SK-N-SH treated with all-trans-retinoic acid at 6 μM for 48 hours (cell line): ENCODE results near the gene CCN5.

Experiments
- ATAC-seq: fragments of 200-7000 bp; cut with Tn5 transposase; 3 replicates; pipeline ENCODE4 v1.9.1; 2020; ENCODE audit warnings: mild to moderate bottlenecking, moderate library complexity
- ARNTL ChIP-seq: fragments of 450-650 bp; formaldehyde crosslinking; IDR thresholded peaks from 2 replicates; pipeline ENCODE4 v1.5.0; 2020; ENCODE audit warnings: low read depth, mild to moderate bottlenecking, moderate library complexity, borderline replicate concordance
- BACH2 ChIP-seq: fragments of 250-450 bp; sonication (Bioruptor Pico); IDR thresholded peaks from 2 replicates; pipeline ENCODE4 v1.9.0; 2021; ENCODE audit warnings: mild to moderate bottlenecking, borderline replicate concordance
- CSDC2 ChIP-seq: fragments of 250-450 bp; sonication (Bioruptor Pico); IDR thresholded peaks from 2 replicates; pipeline ENCODE4 v1.5.0; 2020; ENCODE audit warnings: mild to moderate bottlenecking, moderate library complexity
- ESRRG ChIP-seq: fragments of 250-450 bp; sonication (Bioruptor Pico); IDR thresholded peaks from 2 replicates; pipeline ENCODE4 v1.6.1; 2021; ENCODE audit warnings: mild to moderate bottlenecking
- GLIS3 ChIP-seq: fragments of 250-450 bp; sonication (Bioruptor Pico); IDR thresholded peaks from 2 replicates; pipeline ENCODE4 v1.5.0; 2020; ENCODE audit warnings: mild to moderate bottlenecking, moderate library complexity
- ISL1 ChIP-seq: fragments of 250-450 bp; sonication (Bioruptor Pico); IDR thresholded peaks from 2 replicates; pipeline ENCODE4 v2.1.2; 2022; ENCODE audit warnings: mild to moderate bottlenecking, moderate library complexity
- OSR1 ChIP-seq: fragments of 250-450 bp; sonication (Bioruptor Pico); IDR thresholded peaks from 2 replicates; pipeline ENCODE4 v1.8.0; 2022; ENCODE audit warnings: moderate library complexity, mild to moderate bottlenecking, inconsistent platforms
- PPARA ChIP-seq: fragments of 250-450 bp; sonication (Bioruptor Pico); IDR thresholded peaks from 2 replicates; pipeline ENCODE4 v1.5.0; 2020; ENCODE audit warnings: mild to moderate bottlenecking, borderline replicate concordance
- RARB ChIP-seq: fragments of 250-450 bp; sonication (Bioruptor Pico); IDR thresholded peaks from 2 replicates; pipeline ENCODE4 v1.8.0; 2021; ENCODE audit warnings: mild to moderate bottlenecking, moderate library complexity
- SNAI2 ChIP-seq: fragments of 250-450 bp; sonication (Bioruptor Pico); IDR thresholded peaks from 2 replicates; pipeline ENCODE4 v1.5.0; 2020; ENCODE audit warnings: mild to moderate bottlenecking, moderate library complexity
- TCF4 ChIP-seq: fragments of 250-450 bp; sonication (Bioruptor Pico); IDR thresholded peaks from 2 replicates; pipeline ENCODE4 v1.8.0; 2021; ENCODE audit warnings: mild to moderate bottlenecking, moderate library complexity, borderline replicate concordance
- TOX ChIP-seq: fragments of 250-450 bp; sonication (Bioruptor Pico); IDR thresholded peaks from 2 replicates; pipeline ENCODE4 v1.8.0; 2021; ENCODE audit warnings: mild to moderate bottlenecking, moderate library complexity, borderline replicate concordance
- ZC3H10 ChIP-seq: fragments of 250-450 bp; sonication (Bioruptor Pico); IDR thresholded peaks from 2 replicates; pipeline ENCODE4 v1.5.1; 2021; ENCODE audit warnings: mild to moderate bottlenecking, moderate library complexity
- ZFP3 ChIP-seq: fragments of 250-450 bp; sonication (Bioruptor Pico); IDR thresholded peaks from 2 replicates; pipeline ENCODE4 v1.5.0; 2020; ENCODE audit warnings: mild to moderate bottlenecking, moderate library complexity
- ZFP30 ChIP-seq: fragments of 450-650 bp; formaldehyde crosslinking; IDR thresholded peaks from 2 replicates; pipeline ENCODE4 v1.5.0; 2022; ENCODE audit warnings: mild to moderate bottlenecking, moderate library complexity
- ZNF565 ChIP-seq: fragments of 450-650 bp; formaldehyde crosslinking; conservative IDR thresholded peaks from 2 replicates; pipeline ENCODE4 v1.5.0; 2020; ENCODE audit warnings: low read depth, mild to moderate bottlenecking, moderate library complexity
- ZNF70 ChIP-seq: fragments of 450-650 bp; formaldehyde crosslinking; IDR thresholded peaks from 2 replicates; pipeline ENCODE4 v1.5.0; 2020; ENCODE audit warnings: mild to moderate bottlenecking, moderate library complexity
- ZNF8 ChIP-seq: fragments of 450-650 bp; formaldehyde crosslinking; IDR thresholded peaks from 2 replicates; pipeline ENCODE4 v1.5.0; 2020; ENCODE audit warnings: mild to moderate bottlenecking, moderate library complexity
- TF ChIP-seq, protein P1 (sequence below): fragments of 250-450 bp; sonication (Bioruptor Pico); IDR thresholded peaks from 2 replicates; pipeline ENCODE4 v1.8.0; 2021; ENCODE audit warnings: low read depth, mild to moderate bottlenecking, moderate library complexity, borderline replicate concordance
- TF ChIP-seq, protein P2 (sequence below): fragments of 250-450 bp; sonication (Bioruptor Pico); IDR thresholded peaks from 2 replicates; pipeline ENCODE4 v1.8.0; 2020; ENCODE audit warnings: mild to moderate bottlenecking, moderate library complexity, borderline replicate concordance
- TF ChIP-seq, protein P3 (sequence below): fragments of 250-450 bp; sonication (Bioruptor Pico); IDR thresholded peaks from 2 replicates; pipeline ENCODE4 v1.5.1; 2020; ENCODE audit warnings: low read depth, mild to moderate bottlenecking, moderate library complexity

The CCN5 gene

DNA sequence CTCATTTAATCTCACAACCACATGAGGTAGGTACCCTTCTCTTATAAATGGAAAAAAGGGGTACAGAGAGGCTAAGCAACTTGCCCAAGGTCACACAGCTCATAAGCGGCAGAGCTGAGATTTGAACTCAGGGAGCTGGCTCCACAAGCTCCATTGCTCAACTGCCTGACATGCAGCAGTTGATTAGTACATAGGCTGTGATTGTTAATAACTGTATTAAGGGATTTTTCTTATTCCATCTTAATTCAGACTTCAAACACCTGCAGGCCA lies 6.6 kb downstream of the CCN5 start (continued):
- no peak for TF ChIP-seq RARB (CRISPR knock-in tag)

DNA sequence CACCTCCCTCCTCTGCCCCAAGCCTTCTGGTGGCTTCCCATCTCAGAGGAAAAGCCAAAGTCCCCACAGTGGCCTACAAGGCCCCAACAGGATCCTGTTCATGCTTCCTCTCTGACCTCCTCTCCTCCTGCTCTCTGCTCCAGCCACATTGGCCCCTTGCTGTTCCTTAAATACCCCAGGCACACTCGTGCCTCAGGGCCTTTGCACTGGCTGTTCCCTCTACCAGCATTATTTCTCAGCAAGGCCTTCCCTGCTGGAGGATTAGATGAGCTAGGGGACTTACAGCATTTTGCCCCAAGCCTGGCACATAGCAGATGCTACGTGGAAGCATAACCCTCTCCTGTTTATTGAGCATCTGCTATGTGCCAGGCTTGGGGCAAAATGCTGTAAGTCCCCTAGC lies 7.8 kb downstream of the CCN5 start:
- TF ChIP-seq ZFP30 (CRISPR knock-in tag) (no peak), ESRRG (CRISPR knock-in tag) (no peak), ZFP3 (CRISPR knock-in tag) (no peak), PPARA (no peak), OSR1 (CRISPR knock-in tag) (no peak), GLIS3 (no peak), ISL1 (no peak), RARB (CRISPR knock-in tag) (no peak), ZNF8 (no peak), CSDC2 (CRISPR knock-in tag) (no peak), ARNTL (CRISPR knock-in tag) (no peak), ZNF565 (no peak), ZC3H10 (CRISPR knock-in tag) (no peak), TCF4 (CRISPR knock-in tag) (no peak)
- TF ChIP-seq, protein P1, sequence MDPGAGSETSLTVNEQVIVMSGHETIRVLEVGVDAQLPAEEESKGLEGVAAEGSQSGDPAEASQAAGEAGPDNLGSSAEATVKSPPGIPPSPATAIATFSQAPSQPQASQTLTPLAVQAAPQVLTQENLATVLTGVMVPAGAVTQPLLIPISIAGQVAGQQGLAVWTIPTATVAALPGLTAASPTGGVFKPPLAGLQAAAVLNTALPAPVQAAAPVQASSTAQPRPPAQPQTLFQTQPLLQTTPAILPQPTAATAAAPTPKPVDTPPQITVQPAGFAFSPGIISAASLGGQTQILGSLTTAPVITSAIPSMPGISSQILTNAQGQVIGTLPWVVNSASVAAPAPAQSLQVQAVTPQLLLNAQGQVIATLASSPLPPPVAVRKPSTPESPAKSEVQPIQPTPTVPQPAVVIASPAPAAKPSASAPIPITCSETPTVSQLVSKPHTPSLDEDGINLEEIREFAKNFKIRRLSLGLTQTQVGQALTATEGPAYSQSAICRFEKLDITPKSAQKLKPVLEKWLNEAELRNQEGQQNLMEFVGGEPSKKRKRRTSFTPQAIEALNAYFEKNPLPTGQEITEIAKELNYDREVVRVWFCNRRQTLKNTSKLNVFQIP (CRISPR knock-in tag): no peak
- TF ChIP-seq, protein P2, sequence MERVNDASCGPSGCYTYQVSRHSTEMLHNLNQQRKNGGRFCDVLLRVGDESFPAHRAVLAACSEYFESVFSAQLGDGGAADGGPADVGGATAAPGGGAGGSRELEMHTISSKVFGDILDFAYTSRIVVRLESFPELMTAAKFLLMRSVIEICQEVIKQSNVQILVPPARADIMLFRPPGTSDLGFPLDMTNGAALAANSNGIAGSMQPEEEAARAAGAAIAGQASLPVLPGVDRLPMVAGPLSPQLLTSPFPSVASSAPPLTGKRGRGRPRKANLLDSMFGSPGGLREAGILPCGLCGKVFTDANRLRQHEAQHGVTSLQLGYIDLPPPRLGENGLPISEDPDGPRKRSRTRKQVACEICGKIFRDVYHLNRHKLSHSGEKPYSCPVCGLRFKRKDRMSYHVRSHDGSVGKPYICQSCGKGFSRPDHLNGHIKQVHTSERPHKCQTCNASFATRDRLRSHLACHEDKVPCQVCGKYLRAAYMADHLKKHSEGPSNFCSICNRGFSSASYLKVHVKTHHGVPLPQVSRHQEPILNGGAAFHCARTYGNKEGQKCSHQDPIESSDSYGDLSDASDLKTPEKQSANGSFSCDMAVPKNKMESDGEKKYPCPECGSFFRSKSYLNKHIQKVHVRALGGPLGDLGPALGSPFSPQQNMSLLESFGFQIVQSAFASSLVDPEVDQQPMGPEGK: no peak
- TF ChIP-seq, protein P3, sequence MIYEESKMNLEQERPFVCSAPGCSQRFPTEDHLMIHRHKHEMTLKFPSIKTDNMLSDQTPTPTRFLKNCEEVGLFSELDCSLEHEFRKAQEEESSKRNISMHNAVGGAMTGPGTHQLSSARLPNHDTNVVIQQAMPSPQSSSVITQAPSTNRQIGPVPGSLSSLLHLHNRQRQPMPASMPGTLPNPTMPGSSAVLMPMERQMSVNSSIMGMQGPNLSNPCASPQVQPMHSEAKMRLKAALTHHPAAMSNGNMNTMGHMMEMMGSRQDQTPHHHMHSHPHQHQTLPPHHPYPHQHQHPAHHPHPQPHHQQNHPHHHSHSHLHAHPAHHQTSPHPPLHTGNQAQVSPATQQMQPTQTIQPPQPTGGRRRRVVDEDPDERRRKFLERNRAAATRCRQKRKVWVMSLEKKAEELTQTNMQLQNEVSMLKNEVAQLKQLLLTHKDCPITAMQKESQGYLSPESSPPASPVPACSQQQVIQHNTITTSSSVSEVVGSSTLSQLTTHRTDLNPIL: no peak
- TF ChIP-seq, all 23 proteins: peak for 0

DNA sequence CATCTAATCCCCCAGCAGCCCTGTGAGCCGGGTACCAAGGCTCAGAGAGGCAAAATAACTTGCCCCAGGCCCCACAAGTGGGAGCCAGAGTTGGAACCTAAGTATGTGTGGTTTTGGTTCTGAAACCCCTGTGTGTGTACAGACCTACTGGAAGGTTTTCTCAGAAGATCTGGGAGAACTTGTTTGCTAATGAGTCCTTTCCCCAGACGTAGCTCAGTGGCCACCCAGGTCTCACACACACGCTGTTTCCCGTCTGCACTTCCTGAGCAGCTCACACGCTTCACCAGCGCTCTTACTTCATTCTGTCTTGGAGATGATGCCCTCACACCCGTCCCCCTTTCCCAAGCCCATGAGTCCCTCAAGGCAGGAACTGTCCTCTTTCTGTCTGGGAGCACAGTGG lies 8.2 kb downstream of the CCN5 start:
- ATAC-seq: no peak
- no peak for TF ChIP-seq ZC3H10 (CRISPR knock-in tag)
- TF ChIP-seq SNAI2: no peak
- TF ChIP-seq, protein P3: no peak
- no peak for TF ChIP-seq ZFP3 (CRISPR knock-in tag)
- TF ChIP-seq ZNF8: no peak
- no peak for TF ChIP-seq TOX (CRISPR knock-in tag)
- TF ChIP-seq ZFP30 (CRISPR knock-in tag): no peak
- TF ChIP-seq, protein P2: no peak
- TF ChIP-seq, protein P1 (CRISPR knock-in tag): no peak
- no peak for TF ChIP-seq TCF4 (CRISPR knock-in tag)
- no peak for TF ChIP-seq RARB (CRISPR knock-in tag)
- no peak for TF ChIP-seq ESRRG (CRISPR knock-in tag)

More for the DNA sequence above, 7.8 kb downstream of the CCN5 start:
- ATAC-seq: no peak

DNA sequence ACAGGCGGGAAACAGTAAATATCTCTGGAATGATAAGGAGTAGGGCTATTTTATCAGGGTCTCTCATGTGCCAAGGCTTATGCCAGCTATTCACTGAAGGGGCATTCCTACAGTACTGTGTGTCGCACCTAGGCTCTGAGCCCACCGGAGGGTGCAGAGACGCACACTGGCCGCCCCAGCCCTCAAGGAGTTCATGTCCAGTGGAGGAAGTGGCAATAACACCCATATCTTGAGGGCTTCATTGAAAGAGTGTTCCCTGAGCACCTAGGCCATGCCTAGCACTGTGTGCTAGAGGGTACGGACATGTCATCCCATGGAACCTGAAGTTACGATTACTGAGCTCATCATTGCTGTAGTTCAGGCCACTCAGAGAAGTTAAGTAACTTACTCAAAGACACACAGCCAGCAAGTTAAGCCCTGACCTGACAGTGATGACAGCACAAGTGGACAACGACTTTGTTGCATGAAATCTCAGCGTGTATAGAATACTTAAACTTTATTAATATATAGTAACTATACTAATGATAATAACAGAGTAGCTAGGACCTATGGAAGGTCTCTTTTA lies 8.7 kb downstream of the CCN5 start:
- ATAC-seq: no peak
- no peak for TF ChIP-seq PPARA
- no peak for TF ChIP-seq ZNF70
- TF ChIP-seq ZFP3 (CRISPR knock-in tag): no peak
- no peak for TF ChIP-seq ESRRG (CRISPR knock-in tag)
- TF ChIP-seq GLIS3: no peak
- TF ChIP-seq, protein P2: no peak
- no peak for TF ChIP-seq TCF4 (CRISPR knock-in tag)
- TF ChIP-seq BACH2 (CRISPR knock-in tag): no peak
- TF ChIP-seq, all 23 proteins: peak for 0
